NCI-H1436 treated with DMSO at 0.1 percent for 48 hours (cell line): Measurements from ENCODE around the gene SPSB4.

Experiments used
- DNase-seq: peaks from one replicate; lab custom pipeline; 2025; lab: John Stamatoyannopoulos, UW

Gene SPSB4

DNA sequence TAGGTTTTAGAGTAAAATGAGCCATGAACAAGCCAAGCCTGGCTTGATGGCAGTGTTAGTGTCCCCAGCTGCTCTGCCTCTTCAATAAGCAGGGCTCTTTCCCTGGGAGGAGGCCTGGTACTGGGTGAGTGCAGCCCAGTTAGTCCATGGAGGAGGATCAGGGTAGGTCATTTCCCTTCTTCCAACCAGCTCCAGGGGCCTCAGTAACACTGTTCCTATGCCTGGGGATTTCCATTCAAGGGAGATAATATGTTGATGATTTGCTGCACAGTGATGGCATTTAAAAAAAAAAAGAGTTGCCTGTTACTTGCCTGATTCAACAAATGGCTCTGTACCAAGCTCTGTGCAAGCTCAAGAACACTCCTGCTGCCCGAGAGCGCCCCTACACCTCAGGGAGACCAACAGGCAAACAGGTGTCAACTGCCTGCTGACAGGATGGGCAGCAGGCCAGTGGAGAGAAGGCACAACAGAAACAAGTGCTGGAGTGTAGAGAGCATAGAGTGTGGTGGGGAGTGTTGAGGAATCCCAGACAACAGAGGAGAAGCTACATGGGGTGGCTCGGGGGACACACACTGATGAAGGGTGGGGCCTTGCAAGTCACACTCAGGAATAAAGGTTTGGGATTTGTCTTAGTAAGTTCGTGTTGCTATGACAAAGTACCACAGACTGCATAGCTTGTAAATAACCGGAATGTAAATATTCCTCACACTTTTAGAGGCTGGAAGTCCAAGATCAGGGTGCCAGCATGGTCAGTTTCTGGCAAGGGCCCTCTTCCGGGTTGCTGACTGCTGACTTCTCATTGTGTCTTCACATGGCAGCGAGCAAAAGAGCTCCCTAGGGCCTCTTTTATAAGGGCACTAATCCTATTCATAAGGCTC is 101.9 kb downstream of the SPSB4 start:
- no peak for DNase-seq

- DNase-seq = no peak
Measured at GRCh38 chr3:141153679-141153966, 102.5 kb downstream of the SPSB4 start.

DNA sequence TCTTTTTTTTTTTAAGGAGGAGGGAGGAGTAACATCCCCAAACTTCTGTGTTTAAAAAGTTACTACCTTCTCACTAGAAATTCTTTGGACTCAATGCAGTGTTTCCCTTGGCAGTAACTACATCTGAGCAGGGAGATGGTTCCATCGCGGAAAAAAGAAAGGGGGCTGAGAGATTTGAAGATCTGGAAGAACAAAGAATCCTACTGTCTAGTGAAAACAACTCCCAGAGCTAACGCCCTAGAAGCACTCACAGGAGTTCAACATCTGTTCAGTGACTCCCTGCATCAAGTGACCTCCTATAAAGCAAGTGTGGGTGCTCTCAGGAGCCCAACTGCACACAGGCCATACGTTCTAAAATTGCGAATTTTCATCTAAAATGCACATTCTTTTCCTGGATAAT is 113.7 kb downstream of the SPSB4 start:
- DNase-seq = no peak

DNA sequence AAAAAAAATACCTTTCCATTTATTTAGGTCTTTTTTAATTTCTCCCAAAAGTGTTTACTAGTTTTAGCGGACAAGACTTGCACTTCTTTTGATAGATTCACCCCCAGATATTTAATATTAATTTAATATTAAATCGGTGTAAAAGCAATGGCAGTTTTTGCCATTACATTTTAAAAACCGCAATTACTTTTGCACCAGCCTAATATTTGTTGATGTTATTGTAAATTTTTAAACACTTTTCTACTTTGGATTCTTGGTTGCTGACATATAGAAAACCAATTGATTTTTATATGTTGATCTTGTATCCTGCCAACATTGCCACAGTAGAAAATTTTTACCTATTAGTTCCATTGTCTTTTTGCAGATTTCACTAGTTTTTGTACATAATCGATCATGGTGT is 116.5 kb downstream of the SPSB4 start:
- no peak for DNase-seq

GRCh38 chr3:141170678-141171295 is 119.6 kb downstream of the SPSB4 start:
- no peak for DNase-seq

- DNase-seq = no peak
Measured at GRCh38 chr3:141174674-141175073, 123.5 kb downstream of the SPSB4 start.

DNA sequence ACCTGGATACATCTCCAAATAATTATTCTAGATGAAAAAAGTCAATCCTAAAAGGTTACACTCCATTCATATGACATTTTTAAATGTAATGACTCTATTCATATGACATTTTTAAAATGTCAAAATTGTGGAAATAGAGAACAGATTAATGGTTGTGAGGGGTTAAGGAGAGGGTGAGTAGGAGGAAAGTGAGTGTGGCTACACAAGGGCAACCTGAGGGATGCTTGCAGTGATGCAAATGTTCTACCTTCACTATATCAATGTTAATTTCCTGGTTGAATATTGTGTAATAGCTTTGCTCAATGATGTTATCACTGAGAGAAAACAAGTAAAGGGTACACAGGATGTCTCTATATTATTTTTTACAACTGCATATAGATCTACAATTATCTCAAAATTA is 125.6 kb downstream of the SPSB4 start:
- DNase-seq = no peak

- DNase-seq = no peak
Measured at GRCh38 chr3:141178026-141178425, 126.9 kb downstream of the SPSB4 start.

DNA sequence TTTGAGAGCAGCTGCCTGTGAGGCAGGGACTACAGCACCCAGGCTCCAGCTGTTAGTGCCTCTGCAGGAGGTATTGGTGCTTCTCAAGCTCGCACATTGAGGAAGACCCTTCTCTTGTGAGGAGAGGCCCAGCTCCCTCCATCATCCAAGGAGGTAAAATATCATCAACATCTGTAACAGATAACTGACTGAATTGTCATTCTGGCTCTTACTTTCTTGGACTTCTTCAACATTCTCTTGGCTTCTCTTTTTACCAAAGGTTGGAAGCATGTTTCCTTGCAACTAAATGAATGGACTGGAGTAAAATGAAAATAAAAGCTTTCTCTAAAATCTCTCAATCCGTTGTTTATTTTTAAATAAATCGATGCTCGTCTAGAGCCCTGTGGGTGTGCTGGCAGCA is 127.4 kb downstream of the SPSB4 start:
- no peak for DNase-seq

DNA sequence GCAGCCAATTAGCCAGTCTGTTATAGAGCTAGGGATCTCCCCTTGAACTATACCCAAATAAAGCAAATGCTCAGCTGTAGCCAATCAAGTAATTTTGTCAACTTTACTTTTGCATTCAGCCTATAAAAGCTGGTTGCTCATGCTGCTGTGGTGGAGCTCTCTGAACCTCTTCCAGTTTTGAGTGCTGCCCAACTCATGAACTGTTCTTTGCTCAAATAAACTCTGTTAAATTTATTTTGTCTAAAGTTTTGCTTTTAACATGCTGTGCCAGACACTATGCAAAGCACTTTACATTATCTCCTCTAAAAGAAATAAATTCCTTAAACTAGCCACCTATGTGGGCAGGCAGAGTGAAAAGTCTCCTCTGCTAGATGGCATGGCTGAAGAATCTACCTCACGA is 128.8 kb downstream of the SPSB4 start:
- no peak for DNase-seq

DNA sequence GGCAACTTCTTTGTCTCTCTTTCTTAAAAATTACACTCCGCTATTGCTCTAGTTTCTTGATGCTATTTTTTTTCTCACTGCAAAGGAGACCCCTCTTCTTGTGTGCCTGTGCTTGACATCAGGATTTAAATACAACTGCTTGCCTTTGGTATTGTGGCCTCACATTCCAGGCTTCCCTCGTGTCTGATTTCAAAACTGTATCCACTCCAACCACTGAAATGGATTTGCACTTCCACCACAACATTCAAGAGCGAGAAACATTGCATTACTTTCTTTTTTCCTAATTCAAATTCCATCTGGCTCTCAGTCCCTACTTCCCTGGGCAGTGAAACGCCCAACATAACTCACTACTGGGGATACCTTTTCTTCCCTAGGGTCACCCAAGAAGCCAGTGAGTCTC is 130.0 kb downstream of the SPSB4 start:
- no peak for DNase-seq

DNA sequence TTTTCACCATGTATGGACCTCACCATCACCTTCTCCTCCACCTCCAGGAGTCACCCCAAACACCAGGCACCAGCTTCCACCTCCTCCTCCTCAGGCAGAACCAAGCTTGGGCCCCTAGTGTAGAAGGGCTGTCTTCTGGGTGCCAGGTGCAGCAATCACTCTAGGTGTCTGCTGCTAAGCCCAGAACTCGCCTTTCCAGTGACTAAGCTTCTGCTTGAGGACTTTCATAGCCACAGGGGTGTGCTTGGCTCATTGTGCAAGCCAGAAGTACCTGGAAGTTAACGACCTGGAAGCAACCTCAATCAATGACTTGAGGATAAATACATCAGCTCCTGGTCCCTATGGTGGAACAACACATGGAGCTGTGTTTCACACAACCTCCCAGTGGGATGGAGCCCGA is 130.7 kb downstream of the SPSB4 start:
- DNase-seq = no peak

GRCh38 chr3:141183606-141184005 is 132.5 kb downstream of the SPSB4 start:
- DNase-seq = no peak

- DNase-seq = no peak
Measured at GRCh38 chr3:141184430-141184829, 133.3 kb downstream of the SPSB4 start.

GRCh38 chr3:141191097-141191749 is 140.1 kb downstream of the SPSB4 start:
- no peak for DNase-seq

DNA sequence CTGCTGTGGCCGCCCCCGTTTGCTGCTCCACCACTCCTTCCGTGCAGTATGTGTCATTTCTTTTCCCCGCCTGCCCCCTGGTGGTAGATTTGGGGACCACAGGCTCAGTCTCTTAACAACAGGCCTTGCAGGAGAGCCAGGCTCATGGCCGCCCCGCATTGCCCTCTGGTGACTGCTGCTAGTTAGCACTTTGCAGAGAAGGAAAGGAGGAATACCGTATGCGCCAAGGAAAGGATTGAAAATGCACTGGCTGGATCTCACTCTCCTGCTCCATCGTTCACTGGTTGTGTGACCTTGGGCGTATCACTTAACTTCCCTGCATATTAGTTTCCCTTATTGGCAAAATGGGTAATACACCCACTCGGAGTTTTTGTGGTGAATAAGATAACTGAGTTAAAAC is 141.2 kb downstream of the SPSB4 start:
- peak; percentile 66 for DNase-seq

- no peak for DNase-seq
Measured at GRCh38 chr3:141193066-141193830, 142.1 kb downstream of the SPSB4 start.
